Kasumi-1 (cell line): Measurements from ENCODE around the gene NFATC2.

Experiments
- DNase-seq, 2 experiments: peaks; one replicate each; lab custom pipeline; 2025; lab: John Stamatoyannopoulos, UW

The NFATC2 gene

DNA sequence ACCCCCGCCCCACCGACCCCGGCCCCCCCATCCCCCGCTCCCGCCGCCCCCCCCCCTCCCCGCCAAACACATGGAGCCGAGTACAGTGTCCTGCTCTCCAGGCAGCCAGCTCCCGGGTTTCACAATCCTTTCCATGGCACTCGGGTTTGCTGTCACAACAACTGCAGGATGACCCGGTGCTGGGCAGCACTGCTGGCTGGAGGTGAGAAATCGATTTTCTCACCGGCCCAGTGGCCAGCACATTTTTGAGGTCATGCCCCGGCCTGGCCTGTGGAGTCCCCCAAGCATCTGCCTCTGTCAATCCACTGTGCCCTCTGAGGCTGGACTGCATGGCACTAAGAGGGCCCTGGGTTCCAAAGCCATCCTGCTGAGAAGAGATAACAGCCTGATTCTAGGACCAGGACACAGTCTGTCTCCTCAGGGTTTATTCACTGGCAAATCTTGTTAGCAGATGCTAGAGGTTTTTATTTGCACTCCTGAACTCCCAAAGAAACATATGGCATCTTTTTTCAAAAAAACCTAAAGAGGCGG, 129.5 kb downstream of the NFATC2 start:
- DNase-seq: no peak

GRCh38 chr20:51412333-51412871, 130.1 kb downstream of the NFATC2 start:
- DNase-seq: no peak

DNA sequence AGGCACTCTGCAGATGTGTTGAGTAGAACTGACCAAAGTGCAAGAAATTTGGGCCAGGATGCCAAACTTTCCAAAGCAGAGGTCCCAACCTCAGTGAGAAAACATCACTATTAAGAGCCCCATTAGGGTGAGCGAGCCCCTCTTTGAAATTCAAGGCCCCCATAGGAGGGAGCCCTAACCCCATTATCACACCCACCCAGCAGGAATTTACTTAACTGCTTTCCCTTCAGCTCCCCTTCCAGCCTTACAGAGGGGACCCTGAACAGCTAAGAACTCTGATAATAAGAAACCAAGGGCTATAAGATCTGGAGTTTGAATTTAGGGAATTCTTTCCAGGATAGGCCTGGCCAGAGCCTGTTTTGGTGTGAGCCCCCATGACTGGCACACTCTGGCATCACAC, 130.6 kb downstream of the NFATC2 start:
- DNase-seq: peak in 1 of 2 experiments; percentile 6

DNA sequence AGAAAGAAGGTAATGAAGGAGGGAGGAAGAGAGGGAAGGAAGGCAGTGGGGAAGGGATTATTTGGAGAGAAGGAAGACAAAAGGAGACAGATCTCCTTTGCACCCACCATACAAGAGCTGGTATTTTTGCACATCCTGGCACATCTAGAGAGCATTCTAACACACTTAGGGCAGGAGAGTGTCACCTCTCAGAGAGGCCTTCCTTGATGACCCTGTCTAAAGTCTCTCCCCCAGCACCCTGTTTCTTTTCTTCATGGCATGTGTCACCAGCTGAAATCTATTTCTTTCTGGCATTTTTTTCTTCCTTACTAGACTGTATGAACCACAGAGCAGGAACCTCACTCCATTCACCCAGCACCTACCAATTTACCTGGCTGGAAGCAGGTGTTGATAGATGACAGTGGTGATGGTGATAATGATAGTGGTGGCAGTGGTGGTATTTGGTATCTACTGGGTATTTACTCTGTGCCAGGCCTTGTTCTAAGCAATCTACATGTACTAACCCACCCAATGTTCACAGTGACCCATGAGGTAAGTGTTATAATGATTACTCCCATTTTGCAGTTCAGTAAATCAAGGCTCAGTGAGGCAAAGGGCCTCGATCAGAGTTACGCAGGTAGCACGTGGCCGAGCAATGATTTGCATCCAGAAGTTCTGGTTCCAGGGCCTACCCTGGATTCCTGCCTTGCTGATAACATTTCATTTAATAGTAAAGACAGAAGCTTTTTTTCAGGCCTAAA, 131.8 kb downstream of the NFATC2 start:
- no peak for DNase-seq

GRCh38 chr20:51409192-51409880, 133.2 kb downstream of the NFATC2 start:
- DNase-seq: no peak

GRCh38 chr20:51404297-51405060, 138.0 kb downstream of the NFATC2 start:
- DNase-seq: no peak

GRCh38 chr20:51403466-51404220, 138.9 kb downstream of the NFATC2 start:
- no peak for DNase-seq

GRCh38 chr20:51402201-51402600, 140.3 kb downstream of the NFATC2 start:
- peak; percentile 43 to 45 for DNase-seq

DNA sequence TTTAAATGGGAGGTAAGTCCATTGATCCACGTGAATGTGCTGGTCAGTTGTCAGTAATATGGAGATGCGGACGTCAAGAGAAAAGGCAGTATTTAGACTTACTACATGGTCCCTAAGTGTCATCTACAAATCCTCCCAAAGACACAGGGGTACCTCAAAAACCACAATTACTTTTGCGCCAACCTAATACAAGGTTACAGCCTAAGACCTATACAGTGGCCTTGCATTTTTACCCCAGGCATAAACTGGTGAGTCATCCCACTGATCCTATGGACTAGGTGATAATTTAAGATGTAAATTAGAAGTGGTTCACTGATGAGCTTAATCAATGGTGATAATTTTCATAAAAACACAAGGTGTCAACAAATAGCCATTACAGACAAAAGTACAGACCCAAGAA, 141.0 kb downstream of the NFATC2 start:
- DNase-seq: no peak

DNA sequence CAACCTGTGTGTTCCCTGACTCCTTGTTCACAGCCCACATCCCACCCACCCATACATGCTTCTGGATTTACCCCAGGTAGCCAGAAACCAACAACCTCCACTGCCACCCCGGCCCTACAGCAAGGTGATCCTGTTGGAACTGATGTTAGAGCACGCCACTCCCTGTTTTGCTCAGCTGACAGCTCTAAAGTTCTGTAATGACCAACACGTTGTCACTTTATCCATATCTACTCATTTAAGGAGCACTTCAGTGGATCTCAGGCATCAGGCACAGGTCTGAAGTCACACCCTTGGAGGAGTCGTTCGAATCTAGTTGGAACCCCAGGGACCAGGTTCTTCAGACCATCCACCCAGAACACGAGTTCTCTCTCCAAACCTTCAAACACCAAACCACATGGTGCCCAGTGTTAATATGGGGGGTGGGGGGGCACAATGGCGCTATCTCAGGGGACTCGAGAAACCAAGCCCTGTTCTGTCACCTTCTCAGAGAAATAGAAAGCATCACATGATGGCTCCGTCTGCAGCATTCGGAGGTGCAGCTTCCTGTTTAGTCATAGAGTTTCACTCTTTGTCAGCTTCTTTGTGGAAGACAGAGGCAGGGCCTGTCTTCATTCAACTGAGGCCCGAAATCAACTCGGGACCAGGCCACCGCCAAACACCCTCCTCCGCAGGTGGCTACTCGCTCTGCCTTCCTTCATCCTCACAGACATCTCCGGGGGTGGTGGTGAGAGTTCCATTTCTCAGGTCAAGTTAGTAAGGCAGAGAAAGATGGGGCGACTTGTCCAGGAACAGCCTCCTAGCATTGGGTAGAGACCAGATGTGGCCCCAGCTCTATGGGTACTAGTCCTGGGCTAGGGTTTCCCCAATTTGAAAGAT, 142.2 kb downstream of the NFATC2 start:
- DNase-seq: no peak

- DNase-seq: no peak
Observed at GRCh38 chr20:51399006-51399890, 143.3 kb downstream of the NFATC2 start.

- DNase-seq: no peak
Observed at GRCh38 chr20:51398552-51398951, 144.0 kb downstream of the NFATC2 start.

- no peak for DNase-seq
Observed at GRCh38 chr20:51398083-51398482, 144.4 kb downstream of the NFATC2 start.

DNA sequence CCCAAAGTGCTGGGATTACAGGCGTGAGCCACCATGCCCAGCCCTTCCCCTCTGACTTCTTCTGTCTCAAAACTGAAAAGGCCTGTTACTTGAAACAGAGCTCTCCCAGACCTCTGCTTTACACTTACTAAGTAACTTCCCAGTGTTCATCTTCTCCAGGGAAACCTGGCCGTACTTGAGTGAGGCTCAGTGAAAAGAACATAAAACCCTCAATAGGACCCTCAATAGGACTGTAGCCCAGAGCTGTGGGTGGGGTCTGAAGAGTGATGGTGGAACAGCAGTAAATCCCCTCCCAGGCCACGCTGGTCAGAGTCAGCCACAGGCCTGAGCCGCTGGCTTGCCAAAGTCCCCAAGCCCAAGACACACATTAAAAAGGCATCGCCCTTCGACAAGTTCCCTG, 145.4 kb downstream of the NFATC2 start:
- no peak for DNase-seq

- no peak for DNase-seq
Observed at GRCh38 chr20:51396365-51396909, 146.1 kb downstream of the NFATC2 start.

GRCh38 chr20:51394706-51395105, 147.8 kb downstream of the NFATC2 start:
- no peak for DNase-seq

DNA sequence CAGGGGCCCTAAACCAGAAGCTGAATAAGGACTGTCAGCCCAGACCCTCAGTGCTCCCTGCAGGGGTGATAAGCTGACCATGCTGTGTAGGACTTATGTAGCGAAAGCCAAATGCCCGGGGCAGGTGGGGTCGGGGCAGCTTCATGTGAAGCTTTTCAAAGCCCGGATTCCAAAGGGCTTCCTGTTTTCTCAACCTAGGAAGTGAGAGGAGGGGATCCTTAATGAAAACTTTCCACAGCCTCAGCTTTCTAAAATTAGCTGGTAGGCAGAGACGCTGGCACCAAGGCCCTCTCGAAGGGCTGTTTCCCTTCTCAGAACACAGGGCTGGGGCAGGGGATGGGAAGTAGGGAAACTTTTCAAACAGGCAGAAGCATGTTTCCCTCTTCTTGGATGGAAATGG, 148.9 kb downstream of the NFATC2 start:
- DNase-seq: no peak

GRCh38 chr20:51392614-51393186, 149.8 kb downstream of the NFATC2 start:
- no peak for DNase-seq

DNA sequence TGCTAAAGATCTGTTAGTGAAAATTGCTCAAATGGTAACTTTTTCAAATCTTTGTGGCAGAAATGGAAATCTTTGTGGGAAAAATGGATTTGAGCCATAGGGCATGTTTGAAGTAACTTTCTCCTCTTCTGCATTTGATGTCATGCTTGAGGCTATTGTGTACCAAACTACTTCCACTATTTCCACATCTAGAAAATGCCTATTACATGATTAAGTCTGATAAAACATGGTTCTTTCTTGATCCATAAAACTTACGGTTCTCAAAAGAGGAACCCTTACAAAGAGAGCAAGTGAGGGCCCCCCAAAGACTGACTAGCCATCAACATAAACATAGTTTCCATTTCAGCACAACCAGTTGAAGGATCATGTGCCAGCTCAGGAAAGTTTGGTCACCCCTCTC, 150.6 kb downstream of the NFATC2 start:
- no peak for DNase-seq
